OCI-LY1 (cell line): ENCODE results near the gene MED15.

Experiments
- CTCF ChIP-seq: fragments of 200-600 bp; sonication (generic), shearing (Covaris generic); IDR thresholded peaks from 2 replicates; pipeline ENCODE4 v1.5.1; 2017; ENCODE audit warnings: mild to moderate bottlenecking, antibody characterized with exemption, low read length, moderate library complexity, mixed read lengths
- EZH2 ChIP-seq: fragments of 200-600 bp; sonication (generic), shearing (Covaris generic); IDR thresholded peaks from 2 replicates; pipeline ENCODE4 v1.8.0; 2017; ENCODE audit warnings: borderline replicate concordance, mixed run types, mild to moderate bottlenecking, antibody characterized with exemption, low read length, moderate library complexity, mixed read lengths

GRCh38 chr22:20578192-20578591, 70.8 kb downstream of the MED15 start:
- TF ChIP-seq CTCF (no peak), EZH2 (no peak)
